Neutrophil (primary cell): Measurements from ENCODE around the gene TMEM234.

Source experiments
- H3K27ac ChIP-seq: fragments of 200-600 bp; sonication (generic); 2 replicates; pipeline ENCODE4 v1.5.1; 2016; ENCODE audit warnings: mild to moderate bottlenecking, moderate library complexity
- H3K27me3 ChIP-seq: fragments of 200-600 bp; sonication (generic); 2 replicates; pipeline ENCODE4 v1.6.0; 2016; ENCODE audit warnings: mild to moderate bottlenecking
- H3K36me3 ChIP-seq: fragments of 200-600 bp; sonication (generic); 2 replicates; pipeline ENCODE4 v1.5.1; 2017
- H3K4me1 ChIP-seq, 2 experiments: fragments of 200-600 bp in 1 of 2; sonication (generic) in 1 of 2; 1 replicate in 1 of 2; 2 replicates in 1 of 2; pipeline versions ENCODE4 v1.5.1 to v1.6.1; 2013 to 2016; ENCODE audit warnings: low read depth in 1 of 2, low read length in 1 of 2, mild to moderate bottlenecking in 1 of 2, moderate library complexity in 1 of 2; ENCODE audit not compliant: control insufficient read depth in 1 of 2, insufficient read depth in 1 of 2
- H3K4me3 ChIP-seq, 2 experiments: fragments of 200-600 bp in 1 of 2; sonication (generic) in 1 of 2; 1 replicate in 1 of 2; 2 replicates in 1 of 2; pipeline ENCODE4 v1.5.1; 2013 to 2016; ENCODE audit warnings: low read depth in 1 of 2, low read length in 1 of 2, mild to moderate bottlenecking in 1 of 2, moderate library complexity in 1 of 2
- H3K9me3 ChIP-seq: fragments of 200-600 bp; sonication (generic); 2 replicates; pipeline ENCODE4 v1.5.1; 2016
- TF ChIP-seq, protein P1 (sequence below): fragments of 200-600 bp; sonication (generic); IDR thresholded peaks from 2 replicates; pipeline ENCODE4 v1.5.1; 2016; ENCODE audit warnings: antibody characterized with exemption

The TMEM234 gene

DNA sequence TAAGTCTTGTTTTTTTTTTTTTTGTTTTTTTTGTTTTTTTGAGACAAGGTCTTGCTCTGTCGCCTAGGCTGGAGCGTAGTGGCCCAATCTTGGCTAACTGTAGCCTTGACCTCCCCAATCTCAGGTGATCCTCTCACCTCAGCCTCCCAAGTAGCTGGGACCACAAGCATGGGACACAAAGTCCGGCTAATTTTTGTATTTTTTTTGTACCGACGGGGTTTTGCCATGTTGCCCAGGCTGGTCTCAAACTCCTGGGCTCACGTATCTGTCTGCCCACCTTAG lies 35.0 kb upstream of the TMEM234 start:
- Histone ChIP-seq H3K27me3 (no peaks in the 10 kb centered on the region), H3K4me3 (no peak overlapping the region), H3K9me3 (no peaks in the 10 kb centered on the region), H3K36me3 (no peaks in the 10 kb centered on the region), H3K4me1 (peaks cover 0 to 3% of the 10 kb centered on the region in 2 experiments), H3K27ac (no peak overlapping the region)
- TF ChIP-seq, protein P1, sequence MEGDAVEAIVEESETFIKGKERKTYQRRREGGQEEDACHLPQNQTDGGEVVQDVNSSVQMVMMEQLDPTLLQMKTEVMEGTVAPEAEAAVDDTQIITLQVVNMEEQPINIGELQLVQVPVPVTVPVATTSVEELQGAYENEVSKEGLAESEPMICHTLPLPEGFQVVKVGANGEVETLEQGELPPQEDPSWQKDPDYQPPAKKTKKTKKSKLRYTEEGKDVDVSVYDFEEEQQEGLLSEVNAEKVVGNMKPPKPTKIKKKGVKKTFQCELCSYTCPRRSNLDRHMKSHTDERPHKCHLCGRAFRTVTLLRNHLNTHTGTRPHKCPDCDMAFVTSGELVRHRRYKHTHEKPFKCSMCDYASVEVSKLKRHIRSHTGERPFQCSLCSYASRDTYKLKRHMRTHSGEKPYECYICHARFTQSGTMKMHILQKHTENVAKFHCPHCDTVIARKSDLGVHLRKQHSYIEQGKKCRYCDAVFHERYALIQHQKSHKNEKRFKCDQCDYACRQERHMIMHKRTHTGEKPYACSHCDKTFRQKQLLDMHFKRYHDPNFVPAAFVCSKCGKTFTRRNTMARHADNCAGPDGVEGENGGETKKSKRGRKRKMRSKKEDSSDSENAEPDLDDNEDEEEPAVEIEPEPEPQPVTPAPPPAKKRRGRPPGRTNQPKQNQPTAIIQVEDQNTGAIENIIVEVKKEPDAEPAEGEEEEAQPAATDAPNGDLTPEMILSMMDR = no peak

DNA sequence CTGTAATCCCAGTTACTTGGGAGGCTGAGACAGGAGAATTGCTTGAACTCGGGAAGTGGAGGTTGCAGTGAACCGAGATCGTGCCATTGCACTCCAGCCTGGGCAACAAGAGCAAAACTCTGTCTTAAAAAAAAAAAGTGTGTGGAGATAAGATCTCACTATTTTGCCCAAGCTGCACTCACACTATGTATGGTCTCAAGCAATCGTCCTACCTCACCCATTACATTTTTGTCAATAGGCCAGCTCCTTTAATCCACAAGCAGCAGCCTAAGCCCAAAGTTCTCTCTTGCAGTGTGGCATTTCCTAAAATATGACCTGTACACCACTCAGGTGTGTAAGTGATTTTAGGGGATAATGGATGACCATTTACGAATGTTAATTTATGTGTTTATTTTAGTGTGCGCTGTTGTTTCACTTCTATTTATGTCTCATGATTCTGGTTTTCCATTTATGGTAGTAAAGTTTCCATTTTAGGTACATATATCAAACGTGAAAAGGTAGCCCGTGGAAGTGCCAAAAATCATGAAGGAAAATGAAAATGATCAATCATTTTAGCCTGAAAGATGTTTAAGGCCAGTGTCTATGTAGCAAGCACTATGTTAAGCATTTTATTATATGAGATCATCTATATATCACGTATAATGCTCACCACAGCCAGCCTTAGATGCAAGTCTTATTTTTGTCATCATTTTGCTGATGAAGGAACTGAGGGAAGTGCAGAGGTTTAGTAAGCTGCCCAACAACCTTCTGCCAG lies 34.5 kb upstream of the TMEM234 start:
- TF ChIP-seq, protein P1 = no peak
- Histone ChIP-seq H3K27ac (no peak overlapping the region), H3K9me3 (no peaks in the 10 kb centered on the region), H3K27me3 (no peaks in the 10 kb centered on the region), H3K4me1 (peaks cover 0 to 3% of the 10 kb centered on the region in 2 experiments), H3K4me3 (no peak overlapping the region), H3K36me3 (no peaks in the 10 kb centered on the region)

DNA sequence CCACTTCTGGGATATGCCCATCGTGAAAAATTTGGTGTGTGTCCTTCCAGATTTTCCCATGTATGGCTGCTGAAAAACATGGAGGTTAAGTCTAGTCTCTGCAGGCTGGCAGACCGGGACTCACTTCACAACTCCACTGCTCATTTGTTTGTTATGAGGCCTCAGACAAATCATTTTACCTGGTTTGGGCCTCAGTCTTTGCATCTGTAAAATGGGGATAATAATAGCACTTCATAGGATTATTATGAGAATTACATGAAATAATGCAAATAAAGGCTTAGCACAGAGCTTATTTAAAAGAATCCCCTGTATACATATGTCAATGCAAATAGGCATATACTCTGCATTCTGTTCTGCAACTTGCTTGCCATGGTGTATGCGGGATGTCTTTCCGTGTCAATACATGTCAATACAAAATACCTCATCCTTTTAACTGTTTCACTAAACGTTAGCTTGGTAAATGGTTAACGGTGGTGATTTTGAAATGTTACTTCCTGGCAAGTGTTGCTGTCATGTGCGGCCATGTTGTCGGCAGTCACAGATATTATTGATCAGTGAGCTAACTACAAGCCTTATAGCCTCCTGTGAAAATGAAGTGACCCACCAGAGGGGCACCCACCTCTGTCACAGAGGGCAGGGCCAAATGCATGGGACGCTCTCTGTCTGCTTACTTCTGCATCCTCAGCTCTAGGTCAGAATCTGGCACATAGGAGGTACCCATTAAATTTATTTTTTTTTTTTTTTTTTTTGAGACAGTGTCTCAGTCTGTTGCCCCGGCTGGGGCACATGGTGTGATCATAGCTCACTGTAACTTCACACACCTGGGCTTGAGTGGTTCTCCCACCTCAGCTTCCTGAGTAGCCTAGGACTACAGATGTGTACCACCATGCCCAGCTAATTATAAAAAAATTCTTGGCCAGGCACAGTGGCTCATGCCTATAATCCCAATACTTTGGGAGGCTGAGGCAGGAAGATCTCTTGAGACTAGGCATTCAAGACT lies 33.2 kb upstream of the TMEM234 start:
- H3K4me1 ChIP-seq = peaks cover 1 to 3% of the 10 kb centered on the region in 2 experiments
- peaks cover 6% of the 10 kb centered on the region for H3K27me3 ChIP-seq
- TF ChIP-seq, protein P1 = no peak
- no peaks in the 10 kb centered on the region for H3K36me3 ChIP-seq
- no peaks in the 10 kb centered on the region for H3K9me3 ChIP-seq
- H3K4me3 ChIP-seq = no peak overlapping the region
- H3K27ac ChIP-seq = no peak overlapping the region

DNA sequence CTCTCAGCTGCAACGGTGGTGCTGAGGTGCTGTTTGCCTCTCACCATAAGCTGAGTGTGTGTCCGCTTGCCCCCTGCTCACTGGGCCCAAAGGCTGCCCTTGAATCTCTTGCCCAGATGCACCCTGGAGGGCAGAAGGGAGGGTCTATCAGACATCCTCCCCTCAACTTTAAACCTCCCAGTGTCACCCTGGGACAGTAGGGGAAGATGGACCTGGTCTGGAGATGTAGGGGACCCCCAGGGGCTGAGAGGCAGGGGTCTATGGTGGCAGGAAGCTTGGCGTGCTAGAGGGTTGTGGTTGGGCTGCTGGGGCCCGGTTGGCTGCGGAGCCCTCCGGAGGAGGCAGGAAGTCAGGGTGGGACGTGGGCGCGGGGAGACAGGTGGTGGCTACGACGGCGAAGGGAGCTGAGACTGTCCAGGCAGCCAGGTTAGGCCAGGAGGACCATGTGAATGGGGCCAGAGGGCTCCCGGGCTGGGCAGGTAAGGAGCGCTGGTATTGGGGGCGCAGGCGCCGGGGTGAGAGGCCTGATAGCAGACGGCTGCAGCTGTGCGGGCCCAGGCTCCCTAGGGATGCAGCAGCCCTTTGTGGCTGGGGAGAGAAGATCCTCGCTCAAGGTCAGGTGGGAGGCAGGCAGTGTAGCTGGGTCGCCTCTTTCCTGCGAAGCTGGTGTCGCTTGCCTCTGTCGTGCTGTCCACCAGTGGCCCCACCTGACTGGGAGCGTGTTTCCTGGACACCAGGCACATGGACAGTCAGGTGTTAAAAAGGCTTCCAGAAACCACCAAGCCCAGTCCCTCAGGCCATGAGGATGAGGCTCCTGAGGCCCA lies 29.0 kb upstream of the TMEM234 start, which contains the start of gene LCK:
Gene LCK, plus strand, starts transcription at position 373 of the 824 bp plus-strand sequence. CDS start 23,065 bp downstream, outside the sequence.
- no peak within 1 kb of the TSS for H3K27ac ChIP-seq
- TF ChIP-seq, protein P1 = no peak

More for the DNA sequence above, 29.0 kb upstream of the TMEM234 start, which contains the start of gene LCK:
- peaks cover 23% of the 10 kb centered on the region for H3K27me3 ChIP-seq
- no peaks in the 10 kb centered on the region for H3K36me3 ChIP-seq
- no peak within 1 kb of the TSS for H3K4me3 ChIP-seq
- H3K4me1 ChIP-seq = peaks cover 15 to 19% of the 10 kb centered on the region in 2 experiments
- H3K9me3 ChIP-seq = no peaks in the 10 kb centered on the region
